Measurements from ENCODE around the gene CCT6B. TPM values are rescaled to one million over a fixed set of nuclear protein-coding genes. Genes with fewer than 3 reads are reported as not detected.

Gene CCT6B
- polyA plus RNA-seq, 3 donors, result 0.95 to 1.8 (median 1.4) TPM

DNA sequence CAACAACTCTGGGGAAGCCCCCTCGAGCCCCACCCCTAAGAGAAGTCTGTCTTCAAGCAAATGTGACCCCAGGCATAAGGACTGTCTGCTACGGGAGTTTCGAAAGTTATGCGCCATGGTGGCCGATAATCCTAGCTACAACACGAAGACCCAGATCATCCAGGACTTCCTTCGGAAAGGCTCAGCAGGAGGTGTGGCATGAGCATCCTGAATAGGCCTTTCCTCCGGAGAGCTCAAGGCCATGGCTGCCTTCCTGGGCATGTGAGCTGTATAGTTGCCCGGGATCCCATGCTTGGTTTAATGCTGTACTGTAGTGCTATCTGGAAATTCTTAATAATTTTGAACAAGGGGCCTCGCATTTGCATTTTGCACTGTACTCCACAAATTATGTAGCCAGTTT is 28.2 kb upstream of the CCT6B start:
- intact Hi-C loops (cut with micrococcal nuclease), result no loop called here
- no peak for DNase-seq
- H2AFZ ChIP-seq (ENCODE audit: insufficient read depth, low read depth, low read length, poor library complexity, severe bottlenecking), result no peak overlapping the region
- H3K36me3 ChIP-seq (replicated peaks in 1 of 2; ENCODE audit: control insufficient read depth in 1 of 2, insufficient read depth in 2 of 2, low read length in 2 of 2), result peaks cover 10 to 96% of the 10 kb centered on the region in 2 donors
- H3K4me1 ChIP-seq (ENCODE audit: control insufficient read depth in 1 of 2, insufficient read depth in 2 of 2, low read length in 2 of 2), result peaks cover 34 to 36% of the 10 kb centered on the region in 2 donors
- Mint-ChIP-seq H3K27me3 (ENCODE audit: low read depth in 3 of 3) (peaks cover 0 to 3% (median 0%) of the 10 kb centered on the region in 3 donors), H3K4me1 (peaks cover 63% of the 10 kb centered on the region), H3K4me3 (no peak overlapping the region), H3K9me3 (peaks cover 0 to 1% (median 0%) of the 10 kb centered on the region in 7 donors), H3K27ac (no peak overlapping the region), H3K36me3 (peaks cover 55 to 76% of the 10 kb centered on the region in 2 donors)
- no peaks in the 10 kb centered on the region for H3K27me3 ChIP-seq (ENCODE audit: control insufficient read depth in 2 of 2, insufficient read depth in 2 of 2, low read length in 2 of 2)
- TF ChIP-seq, protein P1, sequence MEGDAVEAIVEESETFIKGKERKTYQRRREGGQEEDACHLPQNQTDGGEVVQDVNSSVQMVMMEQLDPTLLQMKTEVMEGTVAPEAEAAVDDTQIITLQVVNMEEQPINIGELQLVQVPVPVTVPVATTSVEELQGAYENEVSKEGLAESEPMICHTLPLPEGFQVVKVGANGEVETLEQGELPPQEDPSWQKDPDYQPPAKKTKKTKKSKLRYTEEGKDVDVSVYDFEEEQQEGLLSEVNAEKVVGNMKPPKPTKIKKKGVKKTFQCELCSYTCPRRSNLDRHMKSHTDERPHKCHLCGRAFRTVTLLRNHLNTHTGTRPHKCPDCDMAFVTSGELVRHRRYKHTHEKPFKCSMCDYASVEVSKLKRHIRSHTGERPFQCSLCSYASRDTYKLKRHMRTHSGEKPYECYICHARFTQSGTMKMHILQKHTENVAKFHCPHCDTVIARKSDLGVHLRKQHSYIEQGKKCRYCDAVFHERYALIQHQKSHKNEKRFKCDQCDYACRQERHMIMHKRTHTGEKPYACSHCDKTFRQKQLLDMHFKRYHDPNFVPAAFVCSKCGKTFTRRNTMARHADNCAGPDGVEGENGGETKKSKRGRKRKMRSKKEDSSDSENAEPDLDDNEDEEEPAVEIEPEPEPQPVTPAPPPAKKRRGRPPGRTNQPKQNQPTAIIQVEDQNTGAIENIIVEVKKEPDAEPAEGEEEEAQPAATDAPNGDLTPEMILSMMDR (IDR thresholded peaks at IDR 0.05), result no peak
- WGBS (ENCODE audit: insufficient coverage), result 95% methylated on average over 8 of the region's 10 CpGs
- H3K4me3 ChIP-seq (replicated peaks in 1 of 3; ENCODE audit: low read depth in 2 of 3, low read length in 3 of 3), result no peak overlapping the region
- no peak overlapping the region for H3K4me2 ChIP-seq (replicated peaks; ENCODE audit: extremely low read depth, low read length, poor library complexity, severe bottlenecking)
- peak overlapping the region in 1 of 2 donors; percentile 21 for H3K27ac ChIP-seq (ENCODE audit: low read depth in 1 of 2, low read length in 2 of 2)
- H4K20me1 ChIP-seq (ENCODE audit: insufficient read depth, low read length), result no peaks in the 10 kb centered on the region
- no peak overlapping the region for H3K9ac ChIP-seq (ENCODE audit: insufficient read depth, low read length, poor library complexity, severe bottlenecking)
- H3K79me2 ChIP-seq (ENCODE audit: insufficient read depth, low read length), result peaks cover 6% of the 10 kb centered on the region
- no peaks in the 10 kb centered on the region for H3K9me3 ChIP-seq (replicated peaks in 1 of 2; ENCODE audit: control insufficient read depth in 1 of 2, insufficient read depth in 1 of 2, low read length in 2 of 2)

DNA sequence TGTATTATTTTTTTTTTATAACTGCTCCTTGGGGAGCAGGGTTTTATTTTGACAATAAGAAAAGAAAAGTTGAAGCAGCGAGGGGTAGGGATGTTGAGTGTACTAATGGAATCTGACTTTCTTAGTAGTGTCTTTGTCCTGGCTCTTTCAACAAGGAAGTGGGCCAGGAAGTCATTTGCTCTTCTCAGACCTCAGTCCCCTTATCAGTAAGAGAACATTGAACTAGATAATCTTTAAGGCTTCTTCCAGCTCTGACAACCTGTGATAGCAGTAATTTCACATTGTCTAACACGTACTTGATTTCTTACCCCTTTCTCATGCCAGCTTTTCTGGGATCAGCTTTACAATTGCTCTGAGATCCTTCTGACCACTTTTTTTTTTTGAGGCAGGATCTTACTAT is 27.4 kb upstream of the CCT6B start:
- Histone ChIP-seq H3K36me3 (replicated peaks in 1 of 2; ENCODE audit: control insufficient read depth in 1 of 2, insufficient read depth in 2 of 2, low read length in 2 of 2) (peaks cover 15 to 96% of the 10 kb centered on the region in 2 donors), H3K27ac (ENCODE audit: low read depth in 1 of 2, low read length in 2 of 2) (no peak overlapping the region), H3K4me1 (ENCODE audit: control insufficient read depth in 1 of 2, insufficient read depth in 2 of 2, low read length in 2 of 2) (peaks cover 34 to 35% of the 10 kb centered on the region in 2 donors), H3K79me2 (ENCODE audit: insufficient read depth, low read length) (peaks cover 15% of the 10 kb centered on the region), H3K9ac (ENCODE audit: insufficient read depth, low read length, poor library complexity, severe bottlenecking) (no peak overlapping the region), H3K4me3 (replicated peaks in 1 of 3; ENCODE audit: low read depth in 2 of 3, low read length in 3 of 3) (no peak overlapping the region), H3K27me3 (ENCODE audit: control insufficient read depth in 2 of 2, insufficient read depth in 2 of 2, low read length in 2 of 2) (no peaks in the 10 kb centered on the region), H3K9me3 (replicated peaks in 1 of 2; ENCODE audit: control insufficient read depth in 1 of 2, insufficient read depth in 1 of 2, low read length in 2 of 2) (no peaks in the 10 kb centered on the region), H2AFZ (ENCODE audit: insufficient read depth, low read depth, low read length, poor library complexity, severe bottlenecking) (no peak overlapping the region), H4K20me1 (ENCODE audit: insufficient read depth, low read length) (no peaks in the 10 kb centered on the region), H3K4me2 (replicated peaks; ENCODE audit: extremely low read depth, low read length, poor library complexity, severe bottlenecking) (no peak overlapping the region)
- WGBS (ENCODE audit: insufficient coverage), result 48% methylated on average over 2 of the region's 2 CpGs
- intact Hi-C loops (cut with micrococcal nuclease), result no loop called here
- peak overlapping the region in 2 of 7 donors; percentile 2 to 42 for H3K27ac Mint-ChIP-seq
- no peak overlapping the region for H3K4me3 Mint-ChIP-seq
- peaks cover 0 to 1% (median 0%) of the 10 kb centered on the region in 7 donors for H3K9me3 Mint-ChIP-seq
- H3K27me3 Mint-ChIP-seq (ENCODE audit: low read depth in 3 of 3), result peaks cover 0 to 3% (median 0%) of the 10 kb centered on the region in 3 donors
- DNase-seq, result no peak
- peaks cover 56 to 76% of the 10 kb centered on the region in 2 donors for H3K36me3 Mint-ChIP-seq
- H3K4me1 Mint-ChIP-seq, result peaks cover 63% of the 10 kb centered on the region
- TF ChIP-seq, protein P1 (IDR thresholded peaks at IDR 0.05), result no peak

Measured in CD14-positive monocyte (primary cell).